Natural killer cell (primary cell): ENCODE measurements around the gene ALOX12B. TPM values are rescaled to one million over a fixed set of nuclear protein-coding genes. Genes with fewer than 3 reads are reported as not detected.

Experiments
- ATAC-seq, 3 donors: fragments of 150-1000 bp in 2 of 3; fragments of 200-7000 bp in 1 of 3; cut with Tn5 transposase; 1 replicate in 1 of 3; 2 replicates in 2 of 3; pipeline ENCODE4 v1.10.0; 2021; ENCODE audit warnings: mild to moderate bottlenecking in 2 of 3, moderate library complexity in 2 of 3
- DNase-seq, 2 donors: peaks; one replicate each; pipeline versions ENCODE4 v3.0.0 to v3.0.0-alpha.2; 2013 to 2021; ENCODE audit warnings: mixed read lengths in 1 of 2
- H3K27ac ChIP-seq: one replicate; pipeline ENCODE4 v1.5.1; 2013; ENCODE audit warnings: mild to moderate bottlenecking, low read length
- H3K27me3 ChIP-seq: one replicate; pipeline ENCODE4 v1.6.1; 2013; ENCODE audit warnings: low read length; ENCODE audit not compliant: control insufficient read depth, insufficient read depth
- H3K36me3 ChIP-seq: one replicate; pipeline ENCODE4 v1.6.1; 2013; ENCODE audit warnings: low read length; ENCODE audit not compliant: control insufficient read depth, insufficient read depth
- H3K4me1 ChIP-seq: one replicate; pipeline ENCODE4 v1.6.1; 2013; ENCODE audit warnings: low read length; ENCODE audit not compliant: control insufficient read depth, insufficient read depth
- H3K4me3 ChIP-seq: one replicate; pipeline ENCODE4 v1.5.1; 2013; ENCODE audit warnings: low read length
- H3K9me3 ChIP-seq: one replicate; pipeline ENCODE4 v1.6.1; 2013; ENCODE audit warnings: low read length; ENCODE audit not compliant: control insufficient read depth, insufficient read depth
- H3K27ac Mint-ChIP-seq, 2 donors: one replicate each; pipeline ENCODE4 v1.8.0; 2022; ENCODE audit warnings: mild to moderate bottlenecking in 2 of 2, mixed read lengths in 2 of 2, moderate library complexity in 1 of 2
- H3K27me3 Mint-ChIP-seq, 2 donors: one replicate each; pipeline ENCODE4 v1.8.0; 2022; ENCODE audit warnings: low read depth in 2 of 2, mixed read lengths in 2 of 2
- H3K36me3 Mint-ChIP-seq: one replicate; pipeline ENCODE4 v1.8.0; 2022; ENCODE audit warnings: mixed read lengths
- H3K4me1 Mint-ChIP-seq, 2 donors: one replicate each; pipeline ENCODE4 v1.8.0; 2022; ENCODE audit warnings: mixed read lengths in 2 of 2
- H3K4me3 Mint-ChIP-seq: one replicate; pipeline ENCODE4 v1.8.0; 2022; ENCODE audit warnings: mild to moderate bottlenecking, moderate library complexity, mixed read lengths
- H3K9me3 Mint-ChIP-seq, 2 donors: one replicate each; pipeline ENCODE4 v1.8.0; 2022; ENCODE audit warnings: mixed read lengths in 2 of 2
- CTCF ChIP-seq: fragments of 200-600 bp; IDR thresholded peaks from one replicate; pipeline ENCODE4 v1.8.0; 2022; ENCODE audit warnings: antibody characterized with exemption
- WGBS: methylation state at CpG from one replicate; pipeline ENCODE4 v1.1.7; 2013; ENCODE audit warnings: missing lambda C conversion rate; ENCODE audit not compliant: insufficient coverage; 5-methylcytosine and 5-hydroxymethylcytosine counted together
- intact Hi-C: fragments of 100-400 bp; cut with micrococcal nuclease; formaldehyde crosslinking; loops from one replicate; pipeline ENCODE4 v1.14.2; 2022
- total RNA-seq, 4 donors: library from RNA; stranded (reverse); fragments of 120-200 nt in 1 of 4; gene quantifications; one replicate each; pipeline versions ENCODE4 v1.2.3 to v1.2.4, GENCODE V29; 2013 to 2022

The ALOX12B gene
- total RNA-seq, 3 donors from 2014 or later (not counting 1 experiment from before 2014, with no cell fraction given): 0.29 to 0.58 (median 0.56) TPM

DNA sequence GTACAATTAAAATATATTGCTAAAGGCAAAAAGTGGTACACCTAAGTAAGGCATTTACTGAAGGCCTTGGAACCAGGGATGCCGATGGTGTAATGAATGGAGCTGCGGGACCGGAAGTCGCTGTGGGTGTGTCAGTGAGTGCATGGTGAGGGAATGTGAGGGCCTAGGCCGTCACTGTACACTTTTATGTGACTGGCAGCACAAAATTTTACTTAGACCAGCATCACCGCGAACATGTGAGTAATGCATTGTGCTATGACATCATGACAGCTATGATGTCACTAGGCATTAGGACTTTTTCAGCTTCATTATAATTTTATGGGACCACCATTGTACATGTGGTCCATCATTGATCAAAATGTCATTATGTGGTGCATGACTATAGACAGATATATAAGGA, 33.9 kb downstream of the ALOX12B start:
- no peak for DNase-seq
- no peak for TF ChIP-seq CTCF
- peaks cover 23 to 36% of the 10 kb centered on the region in 2 donors for H3K4me1 Mint-ChIP-seq
- Histone ChIP-seq H3K4me1 (peaks cover 30% of the 10 kb centered on the region), H3K27ac (no peak overlapping the region), H3K4me3 (no peak overlapping the region), H3K9me3 (no peaks in the 10 kb centered on the region), H3K36me3 (no peaks in the 10 kb centered on the region), H3K27me3 (no peaks in the 10 kb centered on the region)
- H3K36me3 Mint-ChIP-seq: no peaks in the 10 kb centered on the region
- no peak for ATAC-seq
- no peaks in the 10 kb centered on the region for H3K9me3 Mint-ChIP-seq
- no peak overlapping the region for H3K27ac Mint-ChIP-seq
- H3K27me3 Mint-ChIP-seq: peaks cover 0 to 1% of the 10 kb centered on the region in 2 donors
- WGBS: 96% methylated on average over 7 of the region's 7 CpGs
- intact Hi-C loops: no loop called here
- H3K4me3 Mint-ChIP-seq: no peak overlapping the region

GRCh38 chr17:8052256-8053252, 35.0 kb downstream of the ALOX12B start:
- no peaks in the 10 kb centered on the region for H3K9me3 Mint-ChIP-seq
- Histone ChIP-seq H3K27ac (no peak overlapping the region), H3K36me3 (no peaks in the 10 kb centered on the region), H3K27me3 (no peaks in the 10 kb centered on the region), H3K4me3 (no peak overlapping the region), H3K4me1 (peaks cover 25% of the 10 kb centered on the region), H3K9me3 (no peaks in the 10 kb centered on the region)
- H3K4me1 Mint-ChIP-seq: peaks cover 23 to 31% of the 10 kb centered on the region in 2 donors
- H3K27ac Mint-ChIP-seq: no peak overlapping the region
- DNase-seq (no peak), ATAC-seq (no peak)
- no peak for TF ChIP-seq CTCF
- no peak overlapping the region for H3K4me3 Mint-ChIP-seq
- H3K36me3 Mint-ChIP-seq: no peaks in the 10 kb centered on the region
- intact Hi-C loops: no loop called here
- no peaks in the 10 kb centered on the region for H3K27me3 Mint-ChIP-seq
- WGBS: 97% methylated on average over 6 of the region's 6 CpGs

GRCh38 chr17:8051831-8052230, 35.7 kb downstream of the ALOX12B start:
- no peak overlapping the region for H3K4me3 Mint-ChIP-seq
- H3K4me1 Mint-ChIP-seq: peaks cover 17 to 23% of the 10 kb centered on the region in 2 donors
- 96% methylated on average over 7 of the region's 7 CpGs for WGBS
- peaks cover 18% of the 10 kb centered on the region for H3K4me1 ChIP-seq
- no peak overlapping the region for H3K4me3 ChIP-seq
- DNase-seq (no peak), ATAC-seq (no peak)
- H3K36me3 ChIP-seq: no peaks in the 10 kb centered on the region
- H3K27me3 ChIP-seq: no peaks in the 10 kb centered on the region
- no peaks in the 10 kb centered on the region for H3K36me3 Mint-ChIP-seq
- intact Hi-C loops: no loop called here
- H3K27ac ChIP-seq: no peak overlapping the region
- H3K9me3 Mint-ChIP-seq: no peaks in the 10 kb centered on the region
- no peaks in the 10 kb centered on the region for H3K9me3 ChIP-seq
- no peaks in the 10 kb centered on the region for H3K27me3 Mint-ChIP-seq
- no peak overlapping the region for H3K27ac Mint-ChIP-seq
- TF ChIP-seq CTCF: no peak
